ENCODE measurements around the gene HEYL.

DNA sequence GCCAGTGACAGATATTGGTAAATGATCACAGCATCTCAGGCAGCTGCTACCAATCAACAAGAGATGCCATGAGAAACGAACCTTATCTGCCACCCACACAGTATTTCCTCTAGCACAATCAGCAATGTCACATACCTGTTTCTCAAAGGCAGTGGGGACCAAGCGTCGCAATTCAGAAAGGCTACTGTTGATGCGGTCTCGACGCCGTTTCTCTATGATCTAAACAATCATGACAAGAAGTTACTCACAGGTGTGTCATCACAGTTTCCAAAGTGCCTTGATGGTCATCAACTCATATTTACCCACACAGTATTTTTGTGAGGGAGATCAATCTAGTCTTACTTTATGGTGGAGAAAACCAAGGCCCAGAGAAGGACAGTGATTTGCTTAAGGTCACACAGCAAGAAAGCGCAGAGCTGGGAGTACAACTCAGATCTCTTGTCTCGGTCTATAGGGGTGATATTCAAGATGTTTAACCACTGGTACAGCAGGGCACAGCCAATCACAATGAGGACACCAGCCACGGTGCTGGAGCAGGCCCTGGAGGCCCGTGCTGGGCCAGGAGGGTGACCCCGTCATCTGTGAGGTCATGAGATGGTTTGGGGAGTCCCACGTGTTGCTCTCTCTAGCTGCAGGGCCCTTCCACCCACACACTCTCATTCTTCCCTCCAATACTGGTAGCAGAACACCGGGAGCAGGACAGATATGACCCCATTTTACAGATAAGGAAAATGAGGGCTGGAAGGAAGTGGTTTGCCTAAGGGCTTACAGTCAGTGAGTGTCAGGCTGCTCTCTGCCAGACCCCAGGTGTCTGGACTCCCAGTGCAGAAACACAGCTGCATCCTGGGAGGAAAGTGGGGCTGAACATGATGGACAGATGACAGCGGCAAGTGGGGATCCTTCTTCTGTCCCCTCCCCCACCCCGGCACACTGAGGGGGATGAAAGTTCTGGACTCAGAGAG lies 7.8 kb downstream of the HEYL start:
- TF ChIP-seq POLR2A (IDR thresholded peaks at IDR 0.05) (no peak), EP300 (IDR thresholded peaks at IDR 0.05) (no peak), CTCF (IDR thresholded peaks at IDR 0.05) (no peak)

Measured in sigmoid colon (tissue), 4 donors.